H9 (cell line): Measurements from ENCODE around the gene CKLF. TPM values are rescaled to one million over a fixed set of nuclear protein-coding genes. Genes with fewer than 3 reads are reported as not detected.
A peak's percentile ranks its signal among the peaks of the same experiment; 100 is the strongest.

ENCODE experiments used
- DNase-seq: peaks from one replicate; pipeline ENCODE4 v3.0.0-alpha.2; 2017
- H2AFZ ChIP-seq: one replicate; pipeline ENCODE4 v1.6.1; 2013; ENCODE audit warnings: mild to moderate bottlenecking, low read length, control low read depth, moderate library complexity
- H2AK5ac ChIP-seq: 2 replicates; pipeline ENCODE4 v1.6.1; 2013; ENCODE audit warnings: low read length, control low read depth, mixed read lengths; ENCODE audit not compliant: insufficient read length
- H2BK120ac ChIP-seq: one replicate; pipeline ENCODE4 v1.6.1; 2013; ENCODE audit warnings: low read depth, mild to moderate bottlenecking, low read length, control low read depth, inconsistent platforms; ENCODE audit not compliant: poor library complexity, severe bottlenecking
- H2BK12ac ChIP-seq: 2 replicates; pipeline ENCODE4 v1.6.1; 2013; ENCODE audit warnings: low read length, control low read depth, mixed read lengths, low read depth; ENCODE audit not compliant: insufficient read length
- H2BK15ac ChIP-seq: 2 replicates; pipeline ENCODE4 v1.6.1; 2013; ENCODE audit warnings: low read depth, low read length, control low read depth
- H2BK20ac ChIP-seq: one replicate; pipeline ENCODE4 v1.6.1; 2013; ENCODE audit warnings: low read depth, mild to moderate bottlenecking, low read length, control low read depth, inconsistent platforms; ENCODE audit not compliant: poor library complexity, severe bottlenecking
- H2BK5ac ChIP-seq: 2 replicates; pipeline ENCODE4 v1.6.1; 2013; ENCODE audit warnings: low read length, control low read depth, mixed read lengths; ENCODE audit not compliant: insufficient read length
- H3K14ac ChIP-seq: 2 replicates; pipeline ENCODE4 v1.6.1; 2013; ENCODE audit warnings: low read length, control low read depth; ENCODE audit not compliant: insufficient read depth
- H3K18ac ChIP-seq: 2 replicates; pipeline ENCODE4 v1.6.1; 2013; ENCODE audit warnings: low read depth, mild to moderate bottlenecking, mixed read lengths, low read length, control low read depth; ENCODE audit not compliant: insufficient read length
- H3K23ac ChIP-seq: 2 replicates; pipeline ENCODE4 v1.6.1; 2013; ENCODE audit warnings: low read length, control low read depth, mixed read lengths, low read depth; ENCODE audit not compliant: insufficient read length
- H3K23me2 ChIP-seq: 2 replicates; pipeline ENCODE4 v1.6.1; 2013; ENCODE audit warnings: low read depth, mild to moderate bottlenecking, mixed read lengths, low read length, control low read depth; ENCODE audit not compliant: insufficient read length, poor library complexity, severe bottlenecking
- H3K27ac ChIP-seq: 2 replicates; pipeline ENCODE4 v1.5.1; 2013; ENCODE audit warnings: low read length, control low read depth, mixed read lengths, low read depth; ENCODE audit not compliant: insufficient read length
- H3K27me3 ChIP-seq: 2 replicates; pipeline ENCODE4 v1.6.1; 2013; ENCODE audit warnings: low read length, control low read depth, inconsistent platforms; ENCODE audit not compliant: insufficient read depth
- H3K4ac ChIP-seq: 2 replicates; pipeline ENCODE4 v1.6.1; 2013; ENCODE audit warnings: low read depth, mild to moderate bottlenecking, control low read depth, inconsistent platforms, low read length, moderate library complexity
- H3K4me1 ChIP-seq: 2 replicates; pipeline ENCODE4 v1.6.1; 2013; ENCODE audit warnings: low read length, control low read depth, inconsistent platforms; ENCODE audit not compliant: insufficient read depth
- H3K4me2 ChIP-seq: 2 replicates; pipeline ENCODE4 v1.6.1; 2013; ENCODE audit warnings: low read length, control low read depth, mixed read lengths; ENCODE audit not compliant: insufficient read length, insufficient read depth
- H3K56ac ChIP-seq: 2 replicates; pipeline ENCODE4 v1.6.1; 2013; ENCODE audit warnings: low read depth, mild to moderate bottlenecking, mixed read lengths, low read length, control low read depth; ENCODE audit not compliant: insufficient read length
- H3K79me1 ChIP-seq: 2 replicates; pipeline ENCODE4 v1.6.1; 2013; ENCODE audit warnings: low read depth, mild to moderate bottlenecking, moderate library complexity, low read length, control low read depth, inconsistent platforms; ENCODE audit not compliant: insufficient read depth, poor library complexity, severe bottlenecking
- H3K79me2 ChIP-seq: 2 replicates; pipeline ENCODE4 v1.6.1; 2013; ENCODE audit warnings: low read length, control low read depth, inconsistent platforms; ENCODE audit not compliant: insufficient read depth
- H3K9ac ChIP-seq: 2 replicates; pipeline ENCODE4 v1.6.1; 2013; ENCODE audit warnings: low read length, control low read depth, mixed read lengths; ENCODE audit not compliant: insufficient read length; ENCODE audit errors: extremely low read depth
- H3K9me3 ChIP-seq: one replicate; pipeline ENCODE4 v1.6.1; 2013; ENCODE audit warnings: low read depth, low read length, inconsistent platforms; ENCODE audit not compliant: control insufficient read depth
- H3T11ph ChIP-seq: one replicate; pipeline ENCODE4 v1.6.1; 2013; ENCODE audit warnings: mild to moderate bottlenecking, low read length, control low read depth, inconsistent platforms
- H4K20me1 ChIP-seq: one replicate; pipeline ENCODE4 v1.6.1; 2013; ENCODE audit not compliant: control insufficient read depth, insufficient read length, insufficient read depth
- H4K5ac ChIP-seq: 2 replicates; pipeline ENCODE4 v1.6.1; 2013; ENCODE audit warnings: low read depth, mild to moderate bottlenecking, mixed read lengths, low read length, control low read depth; ENCODE audit not compliant: insufficient read length
- H4K8ac ChIP-seq: replicated peaks from 2 replicates; pipeline ENCODE4 v1.6.1; 2013; ENCODE audit warnings: low read length, control low read depth, mixed read lengths, low read depth; ENCODE audit not compliant: insufficient read length
- H4K91ac ChIP-seq: 2 replicates; pipeline ENCODE4 v1.6.1; 2013; ENCODE audit warnings: low read depth, mild to moderate bottlenecking, moderate library complexity, mixed read lengths, low read length, control low read depth; ENCODE audit not compliant: insufficient read length
- H3K27ac Mint-ChIP-seq, 3 experiments: 2 replicates in 2 of 3; 3 replicates in 1 of 3; pipeline ENCODE4 v1.8.0; 2020 to 2021; ENCODE audit warnings: mixed read lengths in 3 of 3, mild to moderate bottlenecking in 1 of 3, moderate library complexity in 1 of 3
- H3K27me3 Mint-ChIP-seq: 2 replicates; pipeline ENCODE4 v1.8.0; 2021; ENCODE audit warnings: low read depth, mild to moderate bottlenecking, moderate library complexity, mixed read lengths
- H3K36me3 Mint-ChIP-seq, 3 experiments: 2 replicates in 2 of 3; 3 replicates in 1 of 3; pipeline ENCODE4 v1.8.0; 2020 to 2021; ENCODE audit warnings: low read depth in 3 of 3, mixed read lengths in 3 of 3; ENCODE audit not compliant: insufficient read depth in 1 of 3
- H3K4me1 Mint-ChIP-seq, 2 experiments: 2 replicates each; pipeline ENCODE4 v1.8.0; 2020; ENCODE audit warnings: mixed read lengths in 2 of 2
- H3K4me3 Mint-ChIP-seq, 2 experiments: 2 replicates in 1 of 2; 3 replicates in 1 of 2; pipeline ENCODE4 v1.8.0; 2020 to 2021; ENCODE audit warnings: mild to moderate bottlenecking in 2 of 2, mixed read lengths in 2 of 2, moderate library complexity in 1 of 2
- H3K9me3 Mint-ChIP-seq, 2 experiments: 2 replicates in 1 of 2; 3 replicates in 1 of 2; pipeline ENCODE4 v1.8.0; 2020; ENCODE audit warnings: mild to moderate bottlenecking in 2 of 2, mixed read lengths in 2 of 2, moderate library complexity in 1 of 2
- WGBS: extraction: QIAGEN DNeasy Blood & Tissue Kit; methylation state at CpG from one replicate; pipeline ENCODE4 v1.1.7; 2013; ENCODE audit warnings: missing lambda C conversion rate, low lambda C conversion rate, mixed read lengths; ENCODE audit not compliant: insufficient read length; ENCODE audit errors: extremely low coverage; 5-methylcytosine and 5-hydroxymethylcytosine counted together
- total RNA-seq: library from RNA; stranded (reverse); gene quantifications from 2 replicates; pipeline ENCODE4 v1.2.1, GENCODE V29; 2021
- TF ChIP-seq, protein P1 (sequence below): fragments of 200-600 bp; sonication (generic); conservative IDR thresholded peaks from 3 replicates; pipeline ENCODE4 v1.8.0; 2021; ENCODE audit warnings: antibody characterized with exemption, mild to moderate bottlenecking

The CKLF gene
- total RNA-seq, 1 experiment from 2014 or later, result 23.1 TPM

DNA sequence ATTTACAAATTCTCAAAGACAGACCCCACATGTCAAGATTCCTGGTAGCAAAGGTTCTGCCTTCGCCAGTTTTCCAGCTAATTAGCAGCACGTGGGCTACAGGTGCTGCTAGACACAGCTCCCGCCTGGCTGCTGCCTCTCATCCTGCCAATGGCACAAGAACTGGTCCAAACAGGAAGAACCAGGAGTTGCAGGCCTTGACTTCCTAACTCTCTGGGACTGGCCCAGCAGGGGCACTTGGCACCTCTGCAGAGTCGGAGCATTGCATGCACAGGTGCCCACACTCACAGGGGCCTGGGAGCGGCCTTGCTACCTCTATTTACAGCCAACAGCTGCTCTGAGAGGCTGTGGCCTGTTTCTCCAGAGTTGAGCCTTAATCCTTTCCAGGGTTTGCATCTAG lies 42.1 kb upstream of the CKLF start:
- Mint-ChIP-seq H3K27ac (no peak overlapping the region; a peak in 1 of 7 replicates), H3K4me3 (no peak overlapping the region), H3K4me1 (peaks cover 29 to 38% of the 10 kb centered on the region in 2 experiments), H3K36me3 (peaks cover 6 to 17% (median 11%) of the 10 kb centered on the region in 3 experiments; a peak in 5 of 7 replicates), H3K9me3 (peaks cover 2 to 3% of the 10 kb centered on the region in 2 experiments; a peak in 2 of 5 replicates), H3K27me3 (peaks cover 11% of the 10 kb centered on the region)
- H2BK5ac ChIP-seq, result no peak overlapping the region
- DNase-seq, result peak; percentile 27
- H3K4me1 ChIP-seq, result peaks cover 4% of the 10 kb centered on the region; the same call in 1 of the 2 replicates
- H4K8ac ChIP-seq, result no peak overlapping the region
- H4K20me1 ChIP-seq, result no peaks in the 10 kb centered on the region
- no peak overlapping the region for H3K14ac ChIP-seq
- H3K27me3 ChIP-seq, result no peaks in the 10 kb centered on the region
- H3K23ac ChIP-seq, result no peak overlapping the region
- H2BK15ac ChIP-seq, result no peak overlapping the region
- no peaks in the 10 kb centered on the region for H3K79me1 ChIP-seq
- H3K9ac ChIP-seq, result no peak overlapping the region
- H2BK12ac ChIP-seq, result no peak overlapping the region
- no peak overlapping the region for H3K56ac ChIP-seq
- H3K27ac ChIP-seq, result no peak overlapping the region
- H3K79me2 ChIP-seq, result no peaks in the 10 kb centered on the region
- no peak overlapping the region for H3K18ac ChIP-seq
- WGBS, result no CpG with 5 or more reads among the region's 5 CpGs
- H3T11ph ChIP-seq, result no peak overlapping the region
- no peak overlapping the region for H3K4ac ChIP-seq
- no peak overlapping the region for H3K4me2 ChIP-seq
- no peaks in the 10 kb centered on the region for H3K23me2 ChIP-seq
- H2AFZ ChIP-seq, result no peak overlapping the region
- H2BK20ac ChIP-seq, result no peak overlapping the region
- H4K91ac ChIP-seq, result no peak overlapping the region
- TF ChIP-seq, protein P1, sequence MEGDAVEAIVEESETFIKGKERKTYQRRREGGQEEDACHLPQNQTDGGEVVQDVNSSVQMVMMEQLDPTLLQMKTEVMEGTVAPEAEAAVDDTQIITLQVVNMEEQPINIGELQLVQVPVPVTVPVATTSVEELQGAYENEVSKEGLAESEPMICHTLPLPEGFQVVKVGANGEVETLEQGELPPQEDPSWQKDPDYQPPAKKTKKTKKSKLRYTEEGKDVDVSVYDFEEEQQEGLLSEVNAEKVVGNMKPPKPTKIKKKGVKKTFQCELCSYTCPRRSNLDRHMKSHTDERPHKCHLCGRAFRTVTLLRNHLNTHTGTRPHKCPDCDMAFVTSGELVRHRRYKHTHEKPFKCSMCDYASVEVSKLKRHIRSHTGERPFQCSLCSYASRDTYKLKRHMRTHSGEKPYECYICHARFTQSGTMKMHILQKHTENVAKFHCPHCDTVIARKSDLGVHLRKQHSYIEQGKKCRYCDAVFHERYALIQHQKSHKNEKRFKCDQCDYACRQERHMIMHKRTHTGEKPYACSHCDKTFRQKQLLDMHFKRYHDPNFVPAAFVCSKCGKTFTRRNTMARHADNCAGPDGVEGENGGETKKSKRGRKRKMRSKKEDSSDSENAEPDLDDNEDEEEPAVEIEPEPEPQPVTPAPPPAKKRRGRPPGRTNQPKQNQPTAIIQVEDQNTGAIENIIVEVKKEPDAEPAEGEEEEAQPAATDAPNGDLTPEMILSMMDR, result no peak
- H2BK120ac ChIP-seq, result no peak overlapping the region
- no peak overlapping the region for H4K5ac ChIP-seq
- no peaks in the 10 kb centered on the region for H3K9me3 ChIP-seq
- no peak overlapping the region for H2AK5ac ChIP-seq
